PC-3 (cell line): ENCODE data around the gene AATF. TPM values are rescaled to one million over a fixed set of nuclear protein-coding genes. Genes with fewer than 3 reads are reported as not detected.

ENCODE experiments used
- ATAC-seq: fragments of 200-7000 bp; cut with Tn5 transposase; 2 replicates; pipeline ENCODE4 v1.9.1; 2020; ENCODE audit warnings: mild to moderate bottlenecking, moderate library complexity
- BruUV-seq: library from RNA; stranded (reverse); fragments of 400-500 nt; replicated peaks from 2 replicates; lab custom pipeline; 2021; lab: Mats Ljungman, UMichigan
- CTCF ChIA-PET: fragments of 300-600 bp; sonication (Branson Sonifier 250); formaldehyde crosslinking; loops from one replicate; lab custom pipeline; 2022; ENCODE audit warnings: antibody characterized with exemption; lab: Charles Lee
- POLR2A ChIA-PET: fragments of 300-600 bp; sonication (Branson Sonifier 250); formaldehyde crosslinking; loops from one replicate; lab custom pipeline; 2022; ENCODE audit warnings: antibody characterized with exemption; ENCODE audit not compliant: unreplicated experiment; lab: Charles Lee
- DNase-seq: peaks from one replicate; pipeline ENCODE4 v3.0.0-alpha.2; 2015
- H2AFZ ChIP-seq: fragments of 300-600 bp; sonication (generic); 2 replicates; pipeline ENCODE4 v1.6.0; 2016; ENCODE audit warnings: antibody characterized with exemption, low read length
- H3F3A ChIP-seq: fragments of 300-600 bp; sonication (generic); one replicate; pipeline ENCODE4 v1.6.0; 2017; ENCODE audit warnings: antibody characterized with exemption, low read length, control low read depth, mild to moderate bottlenecking; ENCODE audit not compliant: unreplicated experiment
- H3K27ac ChIP-seq: fragments of 300-600 bp; sonication (generic); 2 replicates; pipeline ENCODE4 v1.5.1; 2016; ENCODE audit warnings: mild to moderate bottlenecking, low read length
- H3K27me3 ChIP-seq: fragments of 300-600 bp; sonication (generic); 2 replicates; pipeline ENCODE4 v1.6.1; 2016; ENCODE audit warnings: low read length, mixed read lengths
- H3K36me3 ChIP-seq: fragments of 300-600 bp; sonication (generic); 2 replicates; pipeline ENCODE4 v1.6.1; 2016; ENCODE audit warnings: low read depth, mixed run types, low read length, mixed read lengths
- H3K4me1 ChIP-seq: fragments of 300-600 bp; sonication (generic); 2 replicates; pipeline ENCODE4 v1.5.1; 2016; ENCODE audit warnings: low read length; ENCODE audit not compliant: insufficient read depth
- H3K4me2 ChIP-seq: fragments of 300-600 bp; sonication (generic); 2 replicates; pipeline ENCODE4 v1.6.0; 2016; ENCODE audit warnings: low read length
- H3K4me3 ChIP-seq: fragments of 300-600 bp; sonication (generic); 2 replicates; pipeline ENCODE4 v1.5.1; 2016; ENCODE audit warnings: mild to moderate bottlenecking, low read length, mixed read lengths
- H3K79me2 ChIP-seq: fragments of 300-600 bp; sonication (generic); 2 replicates; pipeline ENCODE4 v1.6.1; 2017; ENCODE audit warnings: low read length, mixed read lengths
- H3K9ac ChIP-seq: fragments of 300-600 bp; sonication (generic); 2 replicates; pipeline ENCODE4 v1.6.0; 2016; ENCODE audit warnings: mild to moderate bottlenecking, low read length
- H3K9me2 ChIP-seq: fragments of 300-600 bp; sonication (generic); replicated peaks from 2 replicates; pipeline ENCODE4 v1.6.1; 2016; ENCODE audit warnings: mixed run types, low read length, mixed read lengths
- H3K9me3 ChIP-seq: fragments of 300-600 bp; sonication (generic); 2 replicates; pipeline ENCODE4 v1.6.1; 2016; ENCODE audit warnings: low read length, mixed read lengths
- H4K20me1 ChIP-seq: fragments of 300-600 bp; sonication (generic); 2 replicates; pipeline ENCODE4 v1.6.1; 2016; ENCODE audit warnings: low read length, mixed read lengths
- CTCF ChIP-seq: fragments of 300-600 bp; sonication (generic); conservative IDR thresholded peaks from 2 replicates; pipeline ENCODE4 v1.5.1; 2017; ENCODE audit warnings: antibody characterized with exemption, low read depth, mild to moderate bottlenecking, low read length
- EZH2 ChIP-seq: fragments of 300-600 bp; sonication (generic); IDR thresholded peaks from one replicate; pipeline ENCODE4 v1.6.1; 2017; ENCODE audit warnings: antibody characterized with exemption, mild to moderate bottlenecking, low read length; ENCODE audit not compliant: unreplicated experiment
- EZH2phosphoT487 ChIP-seq: fragments of 300-600 bp; sonication (generic); IDR thresholded peaks from 2 replicates; pipeline ENCODE4 v1.6.1; 2018; ENCODE audit warnings: mild to moderate bottlenecking, antibody characterized with exemption, low read length, borderline replicate concordance
- intact Hi-C: fragments of 100-400 bp; cut with micrococcal nuclease; formaldehyde crosslinking; loops from 2 replicates; pipeline ENCODE4 v1.9.0; 2023
- total RNA-seq: library from RNA; depleted of rRNA; stranded (reverse); fragments of >200 nt; gene quantifications from 2 replicates; pipeline ENCODE4 v1.2.3, GENCODE V29; 2014

Gene AATF
- total RNA-seq, 1 experiment from 2014 or later: 25.5 TPM

GRCh38 chr17:37016780-37017179 lies 68.0 kb downstream of the AATF start:
- POLR2A ChIA-PET: interaction anchor here (0.7 kb wide), 1 partner anchor 66 kb away, joined by 13 read pairs; no protein-coding TSS in a partner anchor
- DNase-seq: no peak
- H3F3A ChIP-seq: no peaks in the 10 kb centered on the region

GRCh38 chr17:37017404-37017803 lies 68.7 kb downstream of the AATF start:
- ChIA-PET CTCF (no interaction called here), POLR2A (no interaction called here)
- Histone ChIP-seq H3K36me3 (no peaks in the 10 kb centered on the region), H4K20me1 (no peaks in the 10 kb centered on the region), H3K9ac (no peak overlapping the region), H3K4me2 (no peak overlapping the region), H2AFZ (no peak overlapping the region), H3K27ac (no peak overlapping the region), H3K4me1 (no peaks in the 10 kb centered on the region), H3K9me2 (no peaks in the 10 kb centered on the region), H3F3A (no peaks in the 10 kb centered on the region), H3K79me2 (no peaks in the 10 kb centered on the region), H3K27me3 (peaks cover 22% of the 10 kb centered on the region), H3K4me3 (no peak overlapping the region), H3K9me3 (no peaks in the 10 kb centered on the region)
- DNase-seq: no peak
- TF ChIP-seq EZH2 (no peak), EZH2phosphoT487 (no peak), CTCF (no peak)
- intact Hi-C loops: no loop called here
- no TSS peak for BruUV-seq
- ATAC-seq: no peak

More at GRCh38 chr17:37016780-37017179, 68.0 kb downstream of the AATF start:
- no peaks in the 10 kb centered on the region for H3K36me3 ChIP-seq
- no peak for TF ChIP-seq EZH2
- TF ChIP-seq EZH2phosphoT487: no peak
- no peak for TF ChIP-seq CTCF
- BruUV-seq: no TSS peak
- H3K9me2 ChIP-seq: no peaks in the 10 kb centered on the region
- CTCF ChIA-PET: no interaction called here
- intact Hi-C loops: no loop called here
- H4K20me1 ChIP-seq: no peaks in the 10 kb centered on the region
- H3K79me2 ChIP-seq: no peaks in the 10 kb centered on the region
- H3K4me3 ChIP-seq: no peak overlapping the region
- H2AFZ ChIP-seq: no peak overlapping the region
- peaks cover 20% of the 10 kb centered on the region for H3K27me3 ChIP-seq
- no peak overlapping the region for H3K9ac ChIP-seq
- no peak overlapping the region for H3K27ac ChIP-seq
- no peaks in the 10 kb centered on the region for H3K4me1 ChIP-seq
- no peaks in the 10 kb centered on the region for H3K9me3 ChIP-seq
- ATAC-seq: no peak
- H3K4me2 ChIP-seq: no peak overlapping the region

GRCh38 chr17:37019117-37019740 lies 70.5 kb downstream of the AATF start:
- CTCF ChIA-PET: no interaction called here
- H3K4me3 ChIP-seq: no peak overlapping the region
- H3K9me2 ChIP-seq: no peaks in the 10 kb centered on the region
- H2AFZ ChIP-seq: no peak overlapping the region
- no peak overlapping the region for H3K9ac ChIP-seq
- peaks cover 26% of the 10 kb centered on the region for H3K27me3 ChIP-seq
- no peaks in the 10 kb centered on the region for H3K4me1 ChIP-seq
- no peak overlapping the region for H3K4me2 ChIP-seq
- no peaks in the 10 kb centered on the region for H3K9me3 ChIP-seq
- TF ChIP-seq EZH2phosphoT487 (no peak), CTCF (no peak), EZH2 (no peak)
- H3K27ac ChIP-seq: no peak overlapping the region
- no peaks in the 10 kb centered on the region for H3F3A ChIP-seq
- no TSS peak for BruUV-seq
- intact Hi-C loops: no loop called here
- POLR2A ChIA-PET: no interaction called here
- no peak for ATAC-seq
- DNase-seq: no peak
- H3K36me3 ChIP-seq: no peaks in the 10 kb centered on the region
- H4K20me1 ChIP-seq: no peaks in the 10 kb centered on the region
- H3K79me2 ChIP-seq: no peaks in the 10 kb centered on the region
